NCI-H1436 (cell line): Measurements from ENCODE around the gene ACP4.
"Not testable (repeated sequence)": the region's sequence is repeated elsewhere in the genome, so short reads cannot be mapped to it uniquely, and the experiment has no call there.

Experiments
- DNase-seq: peaks from one replicate; lab custom pipeline; 2025; lab: John Stamatoyannopoulos, UW

ACP4 gene

DNA sequence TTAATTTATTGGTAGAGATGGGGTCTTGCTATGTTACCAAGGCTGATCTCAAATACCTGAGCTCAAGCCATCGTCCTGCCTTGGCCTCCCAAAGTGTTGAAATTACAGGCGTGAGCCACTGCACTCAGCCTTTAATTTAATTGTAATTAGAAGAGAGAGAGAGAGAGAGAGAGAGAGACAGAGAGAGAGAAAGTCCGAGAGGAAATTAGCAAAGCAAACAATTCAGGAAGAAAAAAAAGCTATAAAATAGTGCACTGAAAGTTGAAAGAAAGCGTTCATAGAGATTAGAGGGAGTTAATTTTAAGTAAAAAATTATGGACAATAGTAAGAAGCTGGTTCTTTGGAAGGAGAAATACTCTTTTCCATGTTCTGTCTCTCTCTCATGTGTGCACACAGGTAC, 13.0 kb upstream of the ACP4 start:
- DNase-seq = no peak

GRCh38 chr19:50777830-50778303, 12.3 kb upstream of the ACP4 start:
- DNase-seq = no peak

- no peak for DNase-seq
Measured at GRCh38 chr19:50778906-50779430, 11.2 kb upstream of the ACP4 start.

DNA sequence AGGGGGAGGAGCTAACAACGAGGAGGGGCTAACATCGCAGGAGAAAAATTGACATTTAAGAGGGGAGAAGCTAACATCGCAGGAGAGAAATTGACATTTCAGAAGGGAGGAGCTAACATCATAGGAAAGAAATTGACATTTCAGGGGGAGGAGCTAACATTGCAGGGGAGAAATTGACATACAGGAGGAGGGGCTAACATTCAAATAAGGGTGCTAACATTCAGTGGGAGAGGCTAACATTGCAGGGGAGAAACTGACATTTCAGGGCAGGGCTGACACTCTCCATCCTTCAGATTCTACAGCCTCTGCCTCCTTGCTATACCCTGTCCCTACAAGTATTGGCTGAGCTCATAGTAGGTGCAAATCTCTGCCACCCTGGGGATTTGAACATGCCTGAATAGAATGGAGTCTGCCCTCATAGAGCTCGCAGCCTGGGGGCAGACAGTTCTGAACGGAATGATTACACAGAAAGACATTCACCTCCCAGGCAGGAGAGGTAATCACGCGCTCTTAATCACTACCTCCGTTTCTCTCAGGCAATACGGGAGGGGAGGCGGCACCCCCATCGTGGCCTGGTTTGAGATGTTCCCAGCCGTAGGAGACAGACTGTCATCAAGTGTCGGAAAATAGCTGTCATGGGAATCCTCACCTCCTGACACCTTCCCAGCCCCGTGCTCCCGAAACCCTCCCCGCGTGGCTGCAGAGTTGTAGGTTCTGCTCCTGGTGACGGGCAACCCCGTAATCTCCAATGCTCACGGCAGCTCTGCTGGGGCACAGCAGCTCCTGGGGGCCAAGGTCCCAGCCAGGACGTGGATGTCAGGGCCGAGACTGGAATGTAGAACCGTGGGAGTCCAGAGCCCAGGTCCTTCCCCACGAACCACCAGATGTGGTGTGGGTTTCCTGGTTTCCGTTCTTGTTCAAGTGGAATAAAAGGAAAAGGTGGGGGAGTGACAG, 10.4 kb upstream of the ACP4 start:
- DNase-seq = no peak

- no peak for DNase-seq
Measured at GRCh38 chr19:50780753-50781435, 9.3 kb upstream of the ACP4 start.

DNA sequence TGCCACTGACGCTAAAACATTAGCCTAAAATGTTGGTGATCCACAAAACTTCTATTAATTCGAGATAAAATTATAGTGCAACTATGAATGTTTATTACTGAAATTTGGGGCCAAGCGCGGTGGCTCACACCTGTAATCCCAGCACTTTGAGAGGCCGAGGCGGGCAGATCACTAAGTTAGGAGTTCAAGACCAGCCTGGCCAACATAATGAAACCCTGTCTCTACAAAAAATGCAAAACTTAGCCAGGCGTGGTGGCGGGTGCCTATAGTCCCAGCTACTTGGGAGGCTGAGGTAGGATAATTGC, 6.4 kb upstream of the ACP4 start:
- not testable (repeated sequence) for DNase-seq

GRCh38 chr19:50784710-50785109, 5.5 kb upstream of the ACP4 start:
- DNase-seq = no peak

DNA sequence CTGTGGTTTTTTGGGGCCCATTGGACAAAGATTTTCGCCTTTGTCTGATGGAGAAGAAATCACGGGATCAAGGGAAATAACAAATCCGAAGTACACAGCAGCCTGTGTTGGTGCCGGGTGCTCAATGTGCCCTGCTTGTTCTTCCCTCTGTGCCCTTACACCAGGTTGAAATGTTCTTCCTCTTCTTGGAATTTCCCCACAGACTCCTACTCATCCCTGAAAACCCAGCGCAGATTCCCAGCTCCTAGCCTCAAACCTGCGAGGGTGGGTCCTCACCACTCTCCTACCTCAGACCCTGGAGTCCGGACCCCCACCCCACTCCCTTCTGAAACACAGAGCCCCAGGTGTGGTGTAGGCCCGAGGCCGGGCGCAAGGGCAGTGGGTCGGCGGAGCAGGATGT, 4.9 kb upstream of the ACP4 start:
- DNase-seq = no peak

DNA sequence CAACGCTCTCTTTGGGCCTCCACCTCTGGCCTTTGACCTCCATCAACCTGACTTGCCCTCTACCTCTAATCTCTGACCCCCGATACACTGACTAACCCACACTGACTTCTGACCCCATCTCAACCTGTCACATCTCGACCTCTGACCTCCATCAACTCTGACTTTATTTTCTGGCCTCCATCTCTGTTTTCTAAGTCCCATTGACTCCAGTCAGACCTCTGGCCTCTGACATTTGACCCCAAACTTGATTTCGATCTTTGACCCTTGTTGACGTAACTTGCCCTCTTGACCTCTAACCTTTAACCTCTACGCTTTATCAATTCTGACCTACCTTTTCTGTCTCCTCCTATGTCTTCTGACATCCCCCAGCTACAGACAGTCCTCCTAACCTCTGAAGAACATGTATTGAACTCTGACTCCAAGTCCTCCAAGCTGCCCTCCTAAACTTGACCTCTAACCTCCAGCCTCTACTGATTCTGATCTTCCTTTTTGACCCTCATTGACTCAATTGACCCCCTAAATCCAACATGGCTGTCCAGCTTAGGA, 780 bp downstream of the ACP4 start:
- no peak for DNase-seq

DNA sequence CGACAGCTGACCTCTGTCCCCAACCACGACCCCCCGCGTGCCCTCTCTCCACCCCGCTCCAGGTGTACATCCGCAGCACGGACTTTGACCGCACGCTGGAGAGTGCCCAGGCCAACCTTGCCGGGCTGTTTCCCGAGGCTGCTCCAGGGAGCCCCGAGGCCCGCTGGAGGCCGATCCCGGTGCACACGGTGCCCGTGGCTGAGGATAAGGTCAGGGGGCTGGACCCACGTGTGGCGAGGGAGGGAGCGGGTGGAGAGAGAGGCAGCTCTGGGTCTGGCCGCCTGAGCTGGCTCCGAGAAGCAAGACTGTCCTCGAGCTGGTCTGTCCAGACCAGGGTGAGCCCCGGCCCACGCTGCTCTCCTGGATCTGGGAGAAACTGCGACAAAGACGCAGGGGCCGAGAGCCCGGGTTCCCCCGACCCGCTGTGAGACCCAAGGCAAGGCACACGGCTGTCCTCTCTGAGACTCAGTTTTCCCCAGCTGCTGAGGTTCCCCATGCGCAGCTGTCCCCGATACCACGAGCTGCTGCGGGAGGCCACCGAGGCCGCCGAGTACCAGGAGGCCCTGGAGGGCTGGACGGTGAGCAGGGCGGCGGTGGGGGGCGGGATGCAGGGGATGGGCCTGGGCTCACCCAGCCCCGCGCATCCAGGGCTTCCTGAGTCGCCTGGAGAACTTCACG, 1.5 kb downstream of the ACP4 start:
- DNase-seq = no peak

GRCh38 chr19:50792272-50793250, 2.3 kb downstream of the ACP4 start:
- DNase-seq = no peak

GRCh38 chr19:50793558-50794065, 3.4 kb downstream of the ACP4 start:
- no peak for DNase-seq

GRCh38 chr19:50794074-50794875, 4.1 kb downstream of the ACP4 start:
- DNase-seq = peak; percentile 54

GRCh38 chr19:50794876-50795663, 4.9 kb downstream of the ACP4 start:
- DNase-seq = no peak

DNA sequence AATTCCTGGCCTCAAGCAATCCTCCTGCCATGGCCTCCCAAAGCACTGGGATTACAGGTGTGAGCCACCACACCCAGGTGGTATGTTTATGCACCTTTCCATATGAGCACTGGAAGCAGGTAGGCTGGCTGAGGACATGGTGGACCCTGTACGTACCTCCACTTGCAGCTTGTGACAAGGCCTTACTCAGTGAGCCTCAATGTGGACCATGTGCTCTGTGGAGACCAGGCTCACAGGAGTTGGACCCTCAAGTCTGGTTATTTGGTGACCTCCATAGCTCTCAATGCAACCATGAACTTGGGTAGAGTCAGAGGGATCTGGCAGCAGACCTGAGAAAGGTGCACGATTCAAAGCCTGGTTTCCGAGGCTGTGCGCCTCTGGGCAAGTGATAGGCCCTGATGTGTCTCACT, 5.5 kb downstream of the ACP4 start:
- no peak for DNase-seq

- no peak for DNase-seq
Measured at GRCh38 chr19:50796128-50796633, 6.0 kb downstream of the ACP4 start.

DNA sequence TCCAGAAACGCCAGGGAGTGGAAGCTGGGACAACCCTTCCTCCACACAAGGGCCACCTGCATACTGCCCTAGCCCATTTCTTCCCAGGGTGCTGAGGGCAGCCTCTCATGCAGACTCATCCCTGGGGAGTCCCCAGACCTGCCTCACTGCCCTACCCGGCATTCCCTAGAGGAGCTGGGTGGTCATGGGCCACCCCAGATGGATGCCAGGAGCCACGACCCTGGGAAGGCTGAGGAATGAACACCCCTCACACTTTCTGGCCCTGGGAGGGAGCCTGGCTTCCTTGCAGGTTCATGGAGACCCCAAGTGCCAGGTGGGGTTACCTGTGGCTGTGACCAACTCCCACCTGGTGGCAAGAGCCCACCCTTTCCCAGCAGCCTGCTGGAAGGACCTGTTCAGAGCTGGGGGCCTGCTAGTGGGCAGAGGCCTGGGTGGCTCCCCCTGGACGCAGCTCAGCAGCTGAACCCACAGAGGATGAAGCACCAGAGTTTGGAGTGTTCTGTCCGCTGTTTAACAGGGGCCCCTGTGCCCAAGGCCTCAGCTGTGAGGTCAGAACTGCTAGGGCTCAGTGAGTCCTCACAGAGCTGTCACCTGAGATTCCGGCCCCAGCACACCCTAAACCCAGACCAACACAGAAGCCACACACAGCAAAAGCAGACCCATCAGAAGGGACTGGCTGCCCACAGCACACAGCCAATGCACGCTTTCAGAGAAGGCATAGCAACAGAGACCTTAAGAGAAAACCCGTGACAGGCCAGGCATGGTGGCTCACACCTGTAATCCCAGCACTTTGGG, 6.6 kb downstream of the ACP4 start:
- no peak for DNase-seq

GRCh38 chr19:50797429-50797780, 7.2 kb downstream of the ACP4 start:
- DNase-seq = no peak
